Adipose tissue (tissue), 3 donors: ENCODE results near the gene CACNA2D2. TPM values are rescaled to one million over a fixed set of nuclear protein-coding genes. Genes with fewer than 3 reads are reported as not detected.
A peak's percentile ranks its signal among the peaks of the same experiment; 100 is the strongest.

ENCODE experiments used
- H3K27ac ChIP-seq: one replicate; pipeline ENCODE4 v1.5.1; 2013; ENCODE audit warnings: low read depth, low read length
- WGBS, 3 donors: extraction: QIAGEN DNeasy Blood & Tissue Kit; methylation state at CpG; one replicate each; pipeline ENCODE4 v1.1.7; 2013; 5-methylcytosine and 5-hydroxymethylcytosine counted together
- polyA plus RNA-seq, 3 donors: library from polyadenylated mRNA; stranded (reverse); fragments of 200-250 nt; gene quantifications; one replicate each; pipeline ENCODE4 v1.2.3, GENCODE V29; 2013
- donor health status: healthy with polysubstance abuse.
- donor health status: Bipolar disorder and iron deficiency.
- donor health status: healthy.

The CACNA2D2 gene
- polyA plus RNA-seq, 3 donors = 0.56 to 1.7 (median 0.68) TPM

- 69 to 74% (median 72%) methylated on average over 9 of the region's 9 CpGs for WGBS, 3 donors
- no peak overlapping the region for H3K27ac ChIP-seq
Observed at GRCh38 chr3:50369012-50369670, 134.3 kb downstream of the CACNA2D2 start.

- 61 to 86% (median 75%) methylated on average over 5 of the region's 5 CpGs for WGBS, 3 donors
- H3K27ac ChIP-seq = no peak overlapping the region
Observed at GRCh38 chr3:50365842-50366220, 137.6 kb downstream of the CACNA2D2 start.

- WGBS, 3 donors = 4 to 6% (median 6%) methylated on average over 36 to 53 of the region's 53 CpGs
- no peak overlapping the region for H3K27ac ChIP-seq
Observed at GRCh38 chr3:50365080-50365841, 138.2 kb downstream of the CACNA2D2 start.

GRCh38 chr3:50364573-50365079, 138.8 kb downstream of the CACNA2D2 start:
- no peak overlapping the region for H3K27ac ChIP-seq
- 7 to 11% (median 10%) methylated on average over 45 to 48 of the region's 48 CpGs for WGBS, 3 donors

GRCh38 chr3:50359760-50360110, 143.7 kb downstream of the CACNA2D2 start:
- WGBS, 3 donors = 19 to 24% (median 23%) methylated on average over 8 of the region's 8 CpGs
- no peak overlapping the region for H3K27ac ChIP-seq

- 0 to 2% (median 1%) methylated on average over 61 to 64 of the region's 64 CpGs for WGBS, 3 donors
- peak within 1 kb of the TSS; percentile 51 for H3K27ac ChIP-seq
Observed at GRCh38 chr3:50358911-50359759, 144.3 kb downstream of the CACNA2D2 start, which contains the start of gene TMEM115. Gene TMEM115, minus strand, starts transcription at chr3:50359521. Its CDS starts 458 bp downstream, at chr3:50359063.

GRCh38 chr3:50358355-50358910, 145.0 kb downstream of the CACNA2D2 start:
- 33 to 55% (median 40%) methylated on average over 24 of the region's 24 CpGs for WGBS, 3 donors

GRCh38 chr3:50357481-50357880, 146.0 kb downstream of the CACNA2D2 start:
- 66 to 81% (median 73%) methylated on average over 1 of the region's 1 CpG for WGBS, 3 donors
- no peak overlapping the region for H3K27ac ChIP-seq

More at GRCh38 chr3:50358355-50358910, 145.0 kb downstream of the CACNA2D2 start:
- no peak overlapping the region for H3K27ac ChIP-seq

- H3K27ac ChIP-seq = no peak overlapping the region
- WGBS, 3 donors = 37 to 45% (median 40%) methylated on average over 5 of the region's 5 CpGs
Observed at GRCh38 chr3:50356553-50356952, 146.9 kb downstream of the CACNA2D2 start.

GRCh38 chr3:50355829-50356552, 147.4 kb downstream of the CACNA2D2 start:
- WGBS, 3 donors = 45 to 65% (median 62%) methylated on average over 5 of the region's 5 CpGs
- H3K27ac ChIP-seq = no peak overlapping the region

- H3K27ac ChIP-seq = no peak overlapping the region
- 84 to 89% (median 86%) methylated on average over 7 of the region's 7 CpGs for WGBS, 3 donors
Observed at GRCh38 chr3:50354850-50355249, 148.6 kb downstream of the CACNA2D2 start.

GRCh38 chr3:50354186-50354764, 149.2 kb downstream of the CACNA2D2 start:
- H3K27ac ChIP-seq = no peak overlapping the region
- WGBS, 3 donors = 76 to 85% (median 84%) methylated on average over 5 of the region's 5 CpGs

- no peak overlapping the region for H3K27ac ChIP-seq
- 79 to 82% (median 81%) methylated on average over 12 of the region's 12 CpGs for WGBS, 3 donors
Observed at GRCh38 chr3:50353245-50354004, 150.0 kb downstream of the CACNA2D2 start.

GRCh38 chr3:50352781-50353180, 150.7 kb downstream of the CACNA2D2 start:
- H3K27ac ChIP-seq = no peak overlapping the region
- 20 to 43% (median 39%) methylated on average over 2 of the region's 2 CpGs for WGBS, 3 donors

- H3K27ac ChIP-seq = no peak overlapping the region
- WGBS, 3 donors = 27 to 63% (median 47%) methylated on average over 11 of the region's 11 CpGs
Observed at GRCh38 chr3:50351323-50351697, 152.1 kb downstream of the CACNA2D2 start.

- 0 to 1% (median 0%) methylated on average over 63 to 64 of the region's 64 CpGs for WGBS, 3 donors
- H3K27ac ChIP-seq = no peak within 1 kb of the TSS
Observed at GRCh38 chr3:50350527-50351322, 152.7 kb downstream of the CACNA2D2 start, which contains the start of the genes CYB561D2 and NPRL2. Gene CYB561D2, plus strand, starts transcription at chr3:50350862. Its CDS starts 572 bp downstream, at chr3:50351434. Gene NPRL2, minus strand, starts transcription at chr3:50350775. Its CDS starts 123 bp downstream, at chr3:50350652.
